Mucosa of descending colon (tissue), 3 donors: ENCODE results near the gene CDH4. TPM values are rescaled to one million over a fixed set of nuclear protein-coding genes. Genes with fewer than 3 reads are reported as not detected.

ENCODE experiments used
- ATAC-seq: fragments of 200-7000 bp; cut with Tn5 transposase; one replicate; pipeline ENCODE4 v1.9.1; 2020; ENCODE audit warnings: mild to moderate bottlenecking, moderate library complexity
- DNase-seq, 3 donors: peaks; one replicate each; pipeline ENCODE4 v3.0.0-alpha.2; 2020
- H3K36me3 ChIP-seq: fragments of 200-600 bp; one replicate; pipeline ENCODE4 v1.8.0; 2021; ENCODE audit warnings: low read depth, mild to moderate bottlenecking
- H3K4me1 ChIP-seq: fragments of 200-600 bp; one replicate; pipeline ENCODE4 v1.8.0; 2021; ENCODE audit warnings: low read depth, mild to moderate bottlenecking
- H3K4me3 ChIP-seq: fragments of 200-600 bp; one replicate; pipeline ENCODE4 v1.8.0; 2021; ENCODE audit warnings: mild to moderate bottlenecking
- H3K9me3 ChIP-seq: fragments of 200-600 bp; one replicate; pipeline ENCODE4 v1.8.0; 2021; ENCODE audit warnings: mild to moderate bottlenecking
- CTCF ChIP-seq: fragments of 200-600 bp; IDR thresholded peaks from one replicate; pipeline ENCODE4 v1.8.0; 2022; ENCODE audit warnings: antibody characterized with exemption, mild to moderate bottlenecking
- intact Hi-C, 2 donors: fragments of 100-400 bp; cut with DNase I in 1 of 2; cut with micrococcal nuclease in 1 of 2; formaldehyde crosslinking; loops; one replicate each; pipeline versions ENCODE4 v1.11.0 to v1.11.1; 2022; cut with DNase I, micrococcal nuclease
- total RNA-seq, 3 donors: library from RNA; stranded (reverse); fragmentation: NEBNext Ultra II Directional in 2 of 3; extraction: Animal tissue kit (Norgen Biotek cat#: 25700) in 2 of 3; gene quantifications; one replicate each; pipeline versions ENCODE4 v1.2.1 to v1.2.4, GENCODE V29; 2021 to 2023
- donor health status: DM: no; HTN: no; CAD: no; lungs with moderate emphysema.
- donor health status: DM: no; HTN: no; CAD: no.
- donor health status: DM: no; HTN: yes; CAD: no.

CDH4 gene
- total RNA-seq, 3 donors from 2014 or later: 0.16 TPM; not detected in 2

GRCh38 chr20:61812121-61812844 is 560.2 kb downstream of the CDH4 start:
- Histone ChIP-seq H3K4me1 (no peaks in the 10 kb centered on the region), H3K9me3 (no peaks in the 10 kb centered on the region), H3K4me3 (no peak overlapping the region), H3K36me3 (no peaks in the 10 kb centered on the region)
- no peak for TF ChIP-seq CTCF
- DNase-seq (peak in 1 of 3 donors; percentile 14), ATAC-seq (no peak)
- intact Hi-C loops: no loop called here

GRCh38 chr20:61812845-61813485 is 560.9 kb downstream of the CDH4 start:
- intact Hi-C loops: no loop called here
- TF ChIP-seq CTCF: no peak

GRCh38 chr20:61813791-61814190 is 561.7 kb downstream of the CDH4 start:
- no peaks in the 10 kb centered on the region for H3K9me3 ChIP-seq
- DNase-seq: peak in 1 of 3 donors; percentile 24
- H3K36me3 ChIP-seq: no peaks in the 10 kb centered on the region
- ATAC-seq: no peak
- intact Hi-C loops: no loop called here
- TF ChIP-seq CTCF: no peak
- H3K4me1 ChIP-seq: no peaks in the 10 kb centered on the region
- no peak overlapping the region for H3K4me3 ChIP-seq

More at GRCh38 chr20:61812845-61813485, 560.9 kb downstream of the CDH4 start:
- Histone ChIP-seq H3K36me3 (no peaks in the 10 kb centered on the region), H3K4me3 (no peak overlapping the region), H3K4me1 (no peaks in the 10 kb centered on the region), H3K9me3 (no peaks in the 10 kb centered on the region)
- no peak for ATAC-seq
- DNase-seq: peak in 1 of 3 donors; percentile 7

GRCh38 chr20:61814244-61814643 is 562.2 kb downstream of the CDH4 start:
- H3K4me3 ChIP-seq: no peak overlapping the region
- no peak for TF ChIP-seq CTCF
- ATAC-seq: no peak
- no peaks in the 10 kb centered on the region for H3K9me3 ChIP-seq
- H3K36me3 ChIP-seq: no peaks in the 10 kb centered on the region
- intact Hi-C loops: no loop called here
- no peaks in the 10 kb centered on the region for H3K4me1 ChIP-seq
- peak in 1 of 3 donors; percentile 23 for DNase-seq

- no peaks in the 10 kb centered on the region for H3K36me3 ChIP-seq
- H3K4me1 ChIP-seq: no peaks in the 10 kb centered on the region
- no peak for DNase-seq
- H3K4me3 ChIP-seq: no peak overlapping the region
- no peak for ATAC-seq
- H3K9me3 ChIP-seq: no peaks in the 10 kb centered on the region
- intact Hi-C loops: no loop called here
- no peak for TF ChIP-seq CTCF
Measured at GRCh38 chr20:61814726-61815125, 562.7 kb downstream of the CDH4 start.
